ENCODE results near the gene SNTG2. TPM values are rescaled to one million over a fixed set of nuclear protein-coding genes. Genes with fewer than 3 reads are reported as not detected.

SNTG2 gene
- total RNA-seq, 1 donor from 2014 or later, result 0.47 TPM

- Histone ChIP-seq H3K9me3 (replicated peaks) (no peaks in the 10 kb centered on the region), H3K4me1 (no peaks in the 10 kb centered on the region), H3K36me3 (no peaks in the 10 kb centered on the region), H3K27ac (replicated peaks) (no peak overlapping the region), H3K27me3 (ENCODE audit: low read depth) (peaks cover 55% of the 10 kb centered on the region), H3K4me3 (no peak overlapping the region)
- intact Hi-C loops (cut with micrococcal nuclease), result no loop called here
- no peak for TF ChIP-seq CTCF (IDR thresholded peaks at IDR 0.05; ENCODE audit: borderline replicate concordance)
- no peak for DNase-seq
These were observed 26.6 kb upstream of the SNTG2 start for GRCh38 chr2:923832-924601.

DNA sequence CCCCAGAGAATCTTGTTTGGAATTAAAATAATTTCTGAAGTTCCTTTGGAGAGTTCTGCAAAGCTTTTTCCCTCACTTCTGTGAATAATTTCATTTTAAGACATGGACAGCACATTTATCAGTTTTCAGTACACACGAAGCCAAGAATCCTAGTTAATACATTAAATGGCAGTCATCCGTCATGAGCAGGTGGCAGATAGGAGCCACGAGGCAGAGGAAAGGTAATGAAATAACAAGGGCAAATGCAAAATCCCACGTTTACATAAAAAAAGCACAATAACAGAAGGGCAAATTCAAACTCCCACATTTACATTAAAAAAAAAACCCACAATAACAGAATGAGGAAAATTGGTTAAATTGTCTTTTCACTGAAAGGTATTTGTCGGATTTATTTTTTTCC, 25.9 kb upstream of the SNTG2 start:
- TF ChIP-seq CTCF (IDR thresholded peaks at IDR 0.05; ENCODE audit: borderline replicate concordance), result no peak
- intact Hi-C loops (cut with micrococcal nuclease), result no loop called here

GRCh38 chr2:925309-925708, 25.3 kb upstream of the SNTG2 start:
- Histone ChIP-seq H3K27me3 (ENCODE audit: low read depth) (peaks cover 47% of the 10 kb centered on the region), H3K9me3 (replicated peaks) (no peaks in the 10 kb centered on the region), H3K4me1 (no peaks in the 10 kb centered on the region), H3K36me3 (no peaks in the 10 kb centered on the region), H3K27ac (replicated peaks) (no peak overlapping the region), H3K4me3 (no peak overlapping the region)
- intact Hi-C loops (cut with micrococcal nuclease), result no loop called here
- DNase-seq, result no peak
- no peak for TF ChIP-seq CTCF (IDR thresholded peaks at IDR 0.05; ENCODE audit: borderline replicate concordance)

More for the DNA sequence above, 25.9 kb upstream of the SNTG2 start:
- Histone ChIP-seq H3K4me3 (no peak overlapping the region), H3K9me3 (replicated peaks) (no peaks in the 10 kb centered on the region), H3K36me3 (no peaks in the 10 kb centered on the region), H3K4me1 (no peaks in the 10 kb centered on the region), H3K27ac (replicated peaks) (no peak overlapping the region), H3K27me3 (ENCODE audit: low read depth) (peaks cover 52% of the 10 kb centered on the region)
- no peak for DNase-seq

GRCh38 chr2:925711-926110, 24.9 kb upstream of the SNTG2 start:
- TF ChIP-seq CTCF (IDR thresholded peaks at IDR 0.05; ENCODE audit: borderline replicate concordance), result no peak
- Histone ChIP-seq H3K27ac (replicated peaks) (no peak overlapping the region), H3K4me1 (no peaks in the 10 kb centered on the region), H3K9me3 (replicated peaks) (no peaks in the 10 kb centered on the region), H3K4me3 (no peak overlapping the region), H3K36me3 (no peaks in the 10 kb centered on the region), H3K27me3 (ENCODE audit: low read depth) (peaks cover 43% of the 10 kb centered on the region)
- no peak for DNase-seq
- intact Hi-C loops (cut with micrococcal nuclease), result no loop called here

GRCh38 chr2:926259-926793, 24.3 kb upstream of the SNTG2 start:
- Histone ChIP-seq H3K4me3 (no peak overlapping the region), H3K4me1 (no peaks in the 10 kb centered on the region), H3K27me3 (ENCODE audit: low read depth) (peaks cover 37% of the 10 kb centered on the region), H3K36me3 (no peaks in the 10 kb centered on the region), H3K9me3 (replicated peaks) (no peaks in the 10 kb centered on the region), H3K27ac (replicated peaks) (no peak overlapping the region)
- no peak for DNase-seq
- intact Hi-C loops (cut with micrococcal nuclease), result no loop called here
- TF ChIP-seq CTCF (IDR thresholded peaks at IDR 0.05; ENCODE audit: borderline replicate concordance), result no peak

Measured in left ventricle myocardium inferior (tissue), 1 donor.